Kidney epithelial cell (primary cell): Measurements from ENCODE around the gene ARHGAP33. TPM values are rescaled to one million over a fixed set of nuclear protein-coding genes. Genes with fewer than 3 reads are reported as not detected.

Experiments
- DNase-seq: peaks from one replicate; pipeline ENCODE4 v3.0.0-alpha.2; 2010; ENCODE audit warnings: low read depth
- H3K27me3 ChIP-seq: 2 replicates; pipeline ENCODE4 v1.6.0; 2011; ENCODE audit warnings: low read length; ENCODE audit not compliant: control insufficient read depth, insufficient read depth
- H3K36me3 ChIP-seq: 2 replicates; pipeline ENCODE4 v1.5.1; 2011; ENCODE audit warnings: low read length; ENCODE audit not compliant: control insufficient read depth, insufficient read depth
- H3K4me3 ChIP-seq: 2 replicates; pipeline ENCODE4 v1.5.1; 2011; ENCODE audit warnings: low read depth, mild to moderate bottlenecking, control low read depth, low read length
- CTCF ChIP-seq: IDR thresholded peaks from 2 replicates; pipeline ENCODE4 v1.5.1; 2011; ENCODE audit warnings: mild to moderate bottlenecking, moderate library complexity, low read length, control low read depth, inconsistent platforms; ENCODE audit not compliant: insufficient read depth, poor library complexity, severe bottlenecking
- total RNA-seq: library from RNA; depleted of rRNA; stranded (reverse); fragments of >200 nt; gene quantifications from 2 replicates; pipeline ENCODE4 v1.2.3, GENCODE V29; 2015

The ARHGAP33 gene
- total RNA-seq, 1 donor from 2014 or later: 2.8 TPM

- H3K4me3 ChIP-seq: no peak overlapping the region
- H3K36me3 ChIP-seq: no peaks in the 10 kb centered on the region
- no peak for TF ChIP-seq CTCF
- DNase-seq: no peak
- no peaks in the 10 kb centered on the region for H3K27me3 ChIP-seq
These were observed 3.7 kb downstream of the ARHGAP33 start for GRCh38 chr19:35779033-35779432.

DNA sequence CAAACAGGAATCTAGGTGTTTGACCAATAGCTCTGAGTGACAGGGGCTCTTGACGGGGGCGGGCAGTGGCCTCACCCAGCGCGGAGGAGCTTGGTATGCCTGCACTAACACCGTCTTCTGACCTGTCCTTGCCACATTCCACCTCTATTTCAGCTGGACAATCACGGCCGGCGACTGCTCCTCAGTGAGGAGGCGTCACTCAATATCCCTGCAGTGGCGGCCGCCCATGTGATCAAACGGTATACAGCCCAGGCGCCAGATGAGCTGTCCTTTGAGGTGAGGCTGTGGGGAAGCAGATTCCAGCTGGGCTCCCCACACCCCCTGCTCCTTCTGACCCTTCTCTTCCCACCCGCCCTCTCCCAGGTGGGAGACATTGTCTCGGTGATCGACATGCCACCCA, 4.7 kb downstream of the ARHGAP33 start:
- no peak for DNase-seq
- no peak overlapping the region for H3K4me3 ChIP-seq
- H3K36me3 ChIP-seq: no peaks in the 10 kb centered on the region
- no peaks in the 10 kb centered on the region for H3K27me3 ChIP-seq
- TF ChIP-seq CTCF: no peak

DNA sequence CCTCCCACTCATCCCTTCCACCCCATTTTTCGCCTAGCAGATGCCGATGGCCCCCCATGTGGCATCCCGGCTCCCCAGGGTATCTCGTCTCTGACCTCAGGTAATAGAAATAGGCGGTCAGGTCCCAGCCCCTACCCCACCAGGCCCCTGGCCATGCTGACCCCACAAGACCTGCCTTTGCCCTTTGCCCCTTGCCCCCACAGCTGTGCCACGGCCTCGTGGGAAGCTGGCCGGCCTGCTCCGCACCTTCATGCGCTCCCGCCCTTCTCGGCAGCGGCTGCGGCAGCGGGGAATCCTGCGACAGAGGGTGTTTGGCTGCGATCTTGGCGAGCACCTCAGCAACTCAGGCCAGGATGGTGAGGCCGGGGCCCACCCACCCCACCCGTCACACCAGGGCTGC, 5.4 kb downstream of the ARHGAP33 start:
- no peak overlapping the region for H3K4me3 ChIP-seq
- TF ChIP-seq CTCF: no peak
- H3K36me3 ChIP-seq: no peaks in the 10 kb centered on the region
- H3K27me3 ChIP-seq: no peaks in the 10 kb centered on the region
- DNase-seq: no peak

- Histone ChIP-seq H3K4me3 (no peak overlapping the region), H3K36me3 (no peaks in the 10 kb centered on the region), H3K27me3 (no peaks in the 10 kb centered on the region)
- no peak for TF ChIP-seq CTCF
- no peak for DNase-seq
These were observed 6.3 kb downstream of the ARHGAP33 start for GRCh38 chr19:35781650-35782049.

- no peak for DNase-seq
- TF ChIP-seq CTCF: no peak
- no peak overlapping the region for H3K4me3 ChIP-seq
- H3K27me3 ChIP-seq: no peaks in the 10 kb centered on the region
- no peaks in the 10 kb centered on the region for H3K36me3 ChIP-seq
These were observed 7.2 kb downstream of the ARHGAP33 start for GRCh38 chr19:35782589-35782988.

DNA sequence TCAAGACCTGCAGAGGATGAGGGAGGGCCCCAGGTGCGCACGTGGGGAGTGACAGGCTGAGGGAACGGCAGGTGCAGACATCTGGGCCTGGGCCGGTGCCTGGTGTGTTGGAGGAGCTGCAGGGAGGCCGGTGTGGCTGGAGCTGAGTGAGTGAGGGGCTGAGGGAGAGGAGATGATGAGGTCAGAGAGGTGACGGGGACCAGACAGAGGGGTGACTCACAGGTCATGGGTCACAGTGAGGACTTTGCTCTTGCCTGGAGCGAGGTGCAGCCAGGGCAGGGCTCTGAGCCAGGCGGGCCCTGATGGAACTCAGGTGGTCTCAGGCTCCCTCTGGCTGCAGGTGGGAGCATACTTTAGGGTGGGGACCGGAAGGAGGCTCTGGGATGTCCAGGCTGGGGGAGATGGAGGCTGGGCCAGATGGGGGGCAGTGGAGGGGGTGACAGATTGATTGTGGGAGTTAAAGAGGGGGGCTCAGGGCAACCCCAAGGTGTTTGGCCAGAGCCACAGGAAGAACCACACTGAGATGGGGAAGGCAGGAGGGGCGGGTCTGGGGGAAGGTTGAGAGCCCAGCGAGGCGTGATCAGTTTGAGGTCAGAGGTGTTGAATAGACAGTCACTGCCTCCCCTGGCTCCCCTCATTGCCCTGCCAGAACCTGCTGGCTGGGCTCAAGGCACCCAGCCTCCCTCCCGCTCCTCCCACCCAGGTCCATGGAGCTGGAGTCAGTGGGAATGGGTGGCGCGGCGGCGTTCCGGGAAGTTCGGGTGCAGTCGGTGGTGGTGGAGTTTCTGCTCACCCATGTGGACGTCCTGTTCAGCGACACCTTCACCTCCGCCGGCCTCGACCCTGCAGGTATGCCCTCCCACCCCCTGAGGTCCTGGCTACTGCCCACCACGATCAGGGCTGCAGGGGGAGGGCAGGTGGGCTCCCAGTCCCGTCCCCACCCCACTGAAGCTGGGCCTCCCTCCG, 8.4 kb downstream of the ARHGAP33 start:
- Histone ChIP-seq H3K36me3 (no peaks in the 10 kb centered on the region), H3K4me3 (no peak overlapping the region), H3K27me3 (no peaks in the 10 kb centered on the region)
- no peak for TF ChIP-seq CTCF
- no peak for DNase-seq
